HEK293 (cell line): Measurements from ENCODE around the gene SNTG2.

Experiments
- CTCF ChIA-PET: fragments of 350-600 bp; formaldehyde crosslinking; extraction: SDS; loops from one replicate; lab custom pipeline; 2021; ENCODE audit warnings: antibody characterized with exemption; lab: Yijun Ruan, JAX
- POLR2A ChIA-PET: fragments of 300-600 bp; formaldehyde crosslinking; extraction: SDS; loops from one replicate; lab custom pipeline; 2020; ENCODE audit warnings: antibody characterized with exemption, inconsistent platforms; lab: Yijun Ruan, JAX
- H3K27ac ChIP-seq: fragments of 200-500 bp; sonication (Bioruptor generic); 2 replicates; pipeline ENCODE4 v1.5.1; 2014; ENCODE audit warnings: low read depth, low read length, control low read depth, inconsistent platforms; ENCODE audit errors: extremely low read depth
- H3K36me3 ChIP-seq, 2 experiments: fragments of 200-500 bp in 1 of 2; sonication (Bioruptor generic) in 1 of 2; 1 replicate in 1 of 2; 2 replicates in 1 of 2; pipeline ENCODE4 v1.5.1; 2014 to 2017; ENCODE audit warnings: inconsistent platforms in 2 of 2, low read length in 2 of 2; ENCODE audit not compliant: control insufficient read depth in 2 of 2, insufficient read depth in 1 of 2
- H3K4me1 ChIP-seq: fragments of 200-500 bp; sonication (Bioruptor generic); 2 replicates; pipeline ENCODE4 v1.5.1; 2014; ENCODE audit warnings: mild to moderate bottlenecking, low read length, inconsistent platforms; ENCODE audit not compliant: control insufficient read depth, insufficient read depth
- H3K4me3 ChIP-seq: 2 replicates; pipeline ENCODE4 v1.5.1; 2011; ENCODE audit warnings: low read depth, mild to moderate bottlenecking, control low read depth, low read length, moderate library complexity
- H3K9me3 ChIP-seq: fragments of 200-500 bp; sonication (Bioruptor generic); 2 replicates; pipeline ENCODE4 v1.5.1; 2014; ENCODE audit warnings: low read depth, low read length, inconsistent platforms; ENCODE audit not compliant: control insufficient read depth, insufficient read depth
- MZF1 ChIP-seq: fragments of 450-650 bp; formaldehyde crosslinking; IDR thresholded peaks from 2 replicates; pipeline ENCODE4 v1.5.1; 2017; ENCODE audit warnings: missing biosample characterization, missing genetic modification characterization, borderline replicate concordance
- YY1 ChIP-seq: fragments of 450-650 bp; formaldehyde crosslinking; IDR thresholded peaks from 2 replicates; pipeline ENCODE4 v1.5.1; 2018; ENCODE audit warnings: missing biosample characterization, missing genetic modification characterization
- ZFP37 ChIP-seq: fragments of 450-650 bp; formaldehyde crosslinking; IDR thresholded peaks from 2 replicates; pipeline ENCODE4 v1.5.1; 2016; ENCODE audit warnings: missing biosample characterization, missing genetic modification characterization
- ZNF121 ChIP-seq: fragments of 450-650 bp; formaldehyde crosslinking; IDR thresholded peaks from 2 replicates; pipeline ENCODE4 v1.5.1; 2016; ENCODE audit warnings: missing biosample characterization, missing genetic modification characterization
- ZNF138 ChIP-seq: fragments of 450-650 bp; formaldehyde crosslinking; IDR thresholded peaks from 2 replicates; pipeline ENCODE4 v1.5.1; 2016; ENCODE audit warnings: missing biosample characterization, missing genetic modification characterization, borderline replicate concordance
- ZNF157 ChIP-seq: fragments of 450-650 bp; formaldehyde crosslinking; IDR thresholded peaks from 2 replicates; pipeline ENCODE4 v1.5.1; 2016; ENCODE audit warnings: missing biosample characterization, missing genetic modification characterization
- ZNF16 ChIP-seq: fragments of 450-650 bp; formaldehyde crosslinking; IDR thresholded peaks from 2 replicates; pipeline ENCODE4 v1.5.1; 2016; ENCODE audit warnings: low read depth, missing biosample characterization, missing genetic modification characterization
- ZNF214 ChIP-seq: fragments of 450-650 bp; formaldehyde crosslinking; IDR thresholded peaks from 2 replicates; pipeline ENCODE4 v1.5.1; 2017; ENCODE audit warnings: missing biosample characterization, mild to moderate bottlenecking, missing genetic modification characterization, borderline replicate concordance
- ZNF223 ChIP-seq: fragments of 450-650 bp; formaldehyde crosslinking; IDR thresholded peaks from 2 replicates; pipeline ENCODE4 v1.5.1; 2016; ENCODE audit warnings: missing biosample characterization, missing genetic modification characterization
- ZNF239 ChIP-seq: fragments of 450-650 bp; formaldehyde crosslinking; IDR thresholded peaks from 2 replicates; pipeline ENCODE4 v1.5.1; 2016; ENCODE audit warnings: missing biosample characterization, missing genetic modification characterization
- ZNF248 ChIP-seq: fragments of 450-650 bp; formaldehyde crosslinking; IDR thresholded peaks from 2 replicates; pipeline ENCODE4 v1.5.1; 2017; ENCODE audit warnings: missing biosample characterization, missing genetic modification characterization
- ZNF302 ChIP-seq: fragments of 450-650 bp; formaldehyde crosslinking; IDR thresholded peaks from 2 replicates; pipeline ENCODE4 v1.5.1; 2016; ENCODE audit warnings: missing biosample characterization, missing genetic modification characterization, low read depth
- ZNF335 ChIP-seq: fragments of 450-650 bp; formaldehyde crosslinking; conservative IDR thresholded peaks from 2 replicates; pipeline ENCODE4 v1.5.1; 2016; ENCODE audit warnings: missing biosample characterization, missing genetic modification characterization
- ZNF350 ChIP-seq: fragments of 450-650 bp; formaldehyde crosslinking; IDR thresholded peaks from 2 replicates; pipeline ENCODE4 v1.5.0; 2017; ENCODE audit warnings: missing biosample characterization, mild to moderate bottlenecking, missing genetic modification characterization
- ZNF37A ChIP-seq: fragments of 450-650 bp; IDR thresholded peaks from 2 replicates; pipeline ENCODE4 v1.5.1; 2018; ENCODE audit warnings: missing biosample characterization, missing genetic modification characterization
- ZNF416 ChIP-seq: fragments of 450-650 bp; formaldehyde crosslinking; IDR thresholded peaks from 2 replicates; pipeline ENCODE4 v1.5.1; 2016; ENCODE audit warnings: missing biosample characterization, missing genetic modification characterization
- ZNF510 ChIP-seq: fragments of 450-650 bp; formaldehyde crosslinking; IDR thresholded peaks from 2 replicates; pipeline ENCODE4 v1.5.1; 2018; ENCODE audit warnings: mild to moderate bottlenecking, missing genetic modification characterization, missing biosample characterization; ENCODE audit not compliant: insufficient replicate concordance
- ZNF549 ChIP-seq: fragments of 450-650 bp; IDR thresholded peaks from 2 replicates; pipeline ENCODE4 v1.5.1; 2018; ENCODE audit warnings: missing biosample characterization, missing genetic modification characterization, mild to moderate bottlenecking, inconsistent platforms, moderate library complexity
- ZNF571 ChIP-seq: fragments of 450-650 bp; formaldehyde crosslinking; IDR thresholded peaks from 2 replicates; pipeline ENCODE4 v1.5.0; 2017; ENCODE audit warnings: missing biosample characterization, missing genetic modification characterization
- ZNF654 ChIP-seq: fragments of 450-650 bp; formaldehyde crosslinking; IDR thresholded peaks from 2 replicates; pipeline ENCODE4 v1.5.1; 2016; ENCODE audit warnings: low read depth, missing biosample characterization, missing genetic modification characterization
- ZNF677 ChIP-seq: fragments of 450-650 bp; IDR thresholded peaks from 2 replicates; pipeline ENCODE4 v1.5.0; 2018; ENCODE audit warnings: missing biosample characterization, mild to moderate bottlenecking, missing genetic modification characterization, moderate library complexity
- ZNF785 ChIP-seq: fragments of 450-650 bp; formaldehyde crosslinking; IDR thresholded peaks from 2 replicates; pipeline ENCODE4 v1.5.1; 2016; ENCODE audit warnings: missing biosample characterization, missing genetic modification characterization
- ZNF791 ChIP-seq: fragments of 450-650 bp; formaldehyde crosslinking; IDR thresholded peaks from 2 replicates; pipeline ENCODE4 v1.5.1; 2016; ENCODE audit warnings: missing biosample characterization, missing genetic modification characterization
- ZNF792 ChIP-seq: fragments of 450-650 bp; formaldehyde crosslinking; IDR thresholded peaks from 2 replicates; pipeline ENCODE4 v1.5.1; 2016; ENCODE audit warnings: missing biosample characterization, missing genetic modification characterization
- ZNF837 ChIP-seq: fragments of 450-650 bp; formaldehyde crosslinking; IDR thresholded peaks from 2 replicates; pipeline ENCODE4 v1.5.1; 2016; ENCODE audit warnings: missing biosample characterization, missing genetic modification characterization
- ZNF843 ChIP-seq: fragments of 450-650 bp; formaldehyde crosslinking; IDR thresholded peaks from 2 replicates; pipeline ENCODE4 v1.5.1; 2016; ENCODE audit warnings: missing biosample characterization, missing genetic modification characterization
- TF ChIP-seq, protein P1 (sequence below): fragments of 450-650 bp; IDR thresholded peaks from 2 replicates; pipeline ENCODE4 v1.5.1; 2018; ENCODE audit warnings: missing biosample characterization, missing genetic modification characterization
- TF ChIP-seq, protein P2 (sequence below): fragments of 450-650 bp; formaldehyde crosslinking; IDR thresholded peaks from 2 replicates; pipeline ENCODE4 v1.5.1; 2016; ENCODE audit warnings: missing biosample characterization, missing genetic modification characterization
- TF ChIP-seq, protein P3 (sequence below): fragments of 450-650 bp; formaldehyde crosslinking; IDR thresholded peaks from 2 replicates; pipeline ENCODE4 v1.5.1; 2017; ENCODE audit warnings: missing biosample characterization, missing genetic modification characterization
- TF ChIP-seq, protein P4 (sequence below): fragments of 450-650 bp; formaldehyde crosslinking; IDR thresholded peaks from 2 replicates; pipeline ENCODE4 v1.5.1; 2016; ENCODE audit warnings: missing biosample characterization, missing genetic modification characterization, low read depth

The SNTG2 gene

DNA sequence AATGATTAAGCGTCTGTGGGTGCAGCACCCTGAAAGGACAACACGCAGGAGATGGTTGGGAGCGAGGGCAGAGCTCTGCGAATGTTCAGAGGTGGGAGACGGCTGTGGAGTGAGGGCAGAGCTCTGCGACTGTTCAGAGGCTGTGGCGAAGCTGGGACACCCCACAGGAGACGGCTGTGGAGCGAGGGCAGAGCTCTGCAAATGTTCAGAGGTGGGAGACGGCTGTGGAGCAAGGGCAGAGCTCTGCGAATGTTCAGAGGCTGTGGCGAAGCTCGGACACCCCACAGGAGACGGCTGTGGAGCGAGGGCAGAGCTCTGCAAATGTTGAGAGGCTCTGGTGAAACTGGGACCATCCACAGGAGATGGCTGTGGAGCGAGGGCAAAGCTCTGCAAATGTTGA is 40.0 kb upstream of the SNTG2 start:
- no peak overlapping the region for H3K4me3 ChIP-seq
- H3K36me3 ChIP-seq: no peaks in the 10 kb centered on the region
- ChIA-PET POLR2A (no interaction called here), CTCF (no interaction called here)
- no peak overlapping the region for H3K27ac ChIP-seq
- H3K9me3 ChIP-seq: no peaks in the 10 kb centered on the region
- TF ChIP-seq ZNF248: no peak
- no peak for TF ChIP-seq MZF1 (tag by site-specific recombination)
- TF ChIP-seq, protein P1, sequence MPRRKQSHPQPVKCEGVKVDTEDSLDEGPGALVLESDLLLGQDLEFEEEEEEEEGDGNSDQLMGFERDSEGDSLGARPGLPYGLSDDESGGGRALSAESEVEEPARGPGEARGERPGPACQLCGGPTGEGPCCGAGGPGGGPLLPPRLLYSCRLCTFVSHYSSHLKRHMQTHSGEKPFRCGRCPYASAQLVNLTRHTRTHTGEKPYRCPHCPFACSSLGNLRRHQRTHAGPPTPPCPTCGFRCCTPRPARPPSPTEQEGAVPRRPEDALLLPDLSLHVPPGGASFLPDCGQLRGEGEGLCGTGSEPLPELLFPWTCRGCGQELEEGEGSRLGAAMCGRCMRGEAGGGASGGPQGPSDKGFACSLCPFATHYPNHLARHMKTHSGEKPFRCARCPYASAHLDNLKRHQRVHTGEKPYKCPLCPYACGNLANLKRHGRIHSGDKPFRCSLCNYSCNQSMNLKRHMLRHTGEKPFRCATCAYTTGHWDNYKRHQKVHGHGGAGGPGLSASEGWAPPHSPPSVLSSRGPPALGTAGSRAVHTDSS (tag by site-specific recombination): no peak
- TF ChIP-seq ZNF239: no peak
- no peak for TF ChIP-seq ZFP37
- TF ChIP-seq ZNF785 (tag by site-specific recombination): no peak
- TF ChIP-seq, protein P2, sequence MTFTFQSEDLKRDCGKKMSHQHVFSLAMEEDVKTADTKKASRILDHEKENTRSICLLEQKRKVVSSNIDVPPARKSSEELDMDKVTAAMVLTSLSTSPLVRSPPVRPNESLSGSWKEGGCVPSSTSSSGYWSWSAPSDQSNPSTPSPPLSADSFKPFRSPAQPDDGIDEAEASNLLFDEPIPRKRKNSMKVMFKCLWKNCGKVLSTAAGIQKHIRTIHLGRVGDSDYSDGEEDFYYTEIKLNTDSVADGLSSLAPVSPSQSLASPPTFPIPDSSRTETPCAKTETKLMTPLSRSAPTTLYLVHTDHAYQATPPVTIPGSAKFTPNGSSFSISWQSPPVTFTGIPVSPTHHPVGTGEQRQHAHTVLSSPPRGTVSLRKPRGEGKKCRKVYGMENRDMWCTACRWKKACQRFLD (tag by site-specific recombination): no peak
- TF ChIP-seq ZNF37A (tag by site-specific recombination): no peak
- no peak for TF ChIP-seq ZNF223 (tag by site-specific recombination)
- TF ChIP-seq, protein P3, sequence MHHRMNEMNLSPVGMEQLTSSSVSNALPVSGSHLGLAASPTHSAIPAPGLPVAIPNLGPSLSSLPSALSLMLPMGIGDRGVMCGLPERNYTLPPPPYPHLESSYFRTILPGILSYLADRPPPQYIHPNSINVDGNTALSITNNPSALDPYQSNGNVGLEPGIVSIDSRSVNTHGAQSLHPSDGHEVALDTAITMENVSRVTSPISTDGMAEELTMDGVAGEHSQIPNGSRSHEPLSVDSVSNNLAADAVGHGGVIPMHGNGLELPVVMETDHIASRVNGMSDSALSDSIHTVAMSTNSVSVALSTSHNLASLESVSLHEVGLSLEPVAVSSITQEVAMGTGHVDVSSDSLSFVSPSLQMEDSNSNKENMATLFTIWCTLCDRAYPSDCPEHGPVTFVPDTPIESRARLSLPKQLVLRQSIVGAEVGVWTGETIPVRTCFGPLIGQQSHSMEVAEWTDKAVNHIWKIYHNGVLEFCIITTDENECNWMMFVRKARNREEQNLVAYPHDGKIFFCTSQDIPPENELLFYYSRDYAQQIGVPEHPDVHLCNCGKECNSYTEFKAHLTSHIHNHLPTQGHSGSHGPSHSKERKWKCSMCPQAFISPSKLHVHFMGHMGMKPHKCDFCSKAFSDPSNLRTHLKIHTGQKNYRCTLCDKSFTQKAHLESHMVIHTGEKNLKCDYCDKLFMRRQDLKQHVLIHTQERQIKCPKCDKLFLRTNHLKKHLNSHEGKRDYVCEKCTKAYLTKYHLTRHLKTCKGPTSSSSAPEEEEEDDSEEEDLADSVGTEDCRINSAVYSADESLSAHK (tag by site-specific recombination): no peak
- TF ChIP-seq ZNF350 (tag by site-specific recombination): no peak
- no peak for TF ChIP-seq ZNF16 (tag by site-specific recombination)
- no peak for TF ChIP-seq ZNF654 (tag by site-specific recombination)
- TF ChIP-seq ZNF571 (tag by site-specific recombination): no peak
- no peak for TF ChIP-seq ZNF157
- no peak for TF ChIP-seq ZNF837 (tag by site-specific recombination)
- no peaks in the 10 kb centered on the region for H3K4me1 ChIP-seq

DNA sequence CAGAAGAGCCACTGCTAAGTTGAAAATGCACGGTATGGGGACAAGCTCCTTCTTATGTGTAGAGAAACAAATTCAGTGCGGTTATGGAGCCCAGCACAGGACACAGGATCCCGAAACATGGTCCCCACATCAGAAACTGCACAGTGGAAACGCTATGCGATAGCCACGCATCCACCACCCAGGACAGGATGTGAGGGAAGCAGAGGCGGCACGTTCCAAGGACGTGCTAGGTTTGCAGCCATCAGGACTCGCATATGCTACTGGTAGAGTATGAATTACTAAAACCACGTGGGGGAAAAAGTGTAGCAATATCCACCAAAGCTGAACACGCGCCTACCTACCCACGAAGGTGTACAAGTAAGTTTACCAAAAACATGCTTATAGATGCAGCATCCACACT is 34.7 kb upstream of the SNTG2 start:
- H3K4me3 ChIP-seq: no peak overlapping the region
- no peak overlapping the region for H3K27ac ChIP-seq
- CTCF ChIA-PET: interaction anchor here (0.7 kb wide), 1 partner anchor 636 kb away, joined by 3 read pairs; no protein-coding TSS in a partner anchor
- no peaks in the 10 kb centered on the region for H3K9me3 ChIP-seq
- POLR2A ChIA-PET: no interaction called here
- H3K36me3 ChIP-seq: no peaks in the 10 kb centered on the region
- H3K4me1 ChIP-seq: no peaks in the 10 kb centered on the region
- no peak for TF ChIP-seq ZNF510 (tag by site-specific recombination)
- TF ChIP-seq ZNF335: no peak
- TF ChIP-seq, protein P4, sequence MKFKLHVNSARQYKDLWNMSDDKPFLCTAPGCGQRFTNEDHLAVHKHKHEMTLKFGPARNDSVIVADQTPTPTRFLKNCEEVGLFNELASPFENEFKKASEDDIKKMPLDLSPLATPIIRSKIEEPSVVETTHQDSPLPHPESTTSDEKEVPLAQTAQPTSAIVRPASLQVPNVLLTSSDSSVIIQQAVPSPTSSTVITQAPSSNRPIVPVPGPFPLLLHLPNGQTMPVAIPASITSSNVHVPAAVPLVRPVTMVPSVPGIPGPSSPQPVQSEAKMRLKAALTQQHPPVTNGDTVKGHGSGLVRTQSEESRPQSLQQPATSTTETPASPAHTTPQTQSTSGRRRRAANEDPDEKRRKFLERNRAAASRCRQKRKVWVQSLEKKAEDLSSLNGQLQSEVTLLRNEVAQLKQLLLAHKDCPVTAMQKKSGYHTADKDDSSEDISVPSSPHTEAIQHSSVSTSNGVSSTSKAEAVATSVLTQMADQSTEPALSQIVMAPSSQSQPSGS (tag by site-specific recombination): no peak
- no peak for TF ChIP-seq ZNF248
- TF ChIP-seq ZNF677 (tag by site-specific recombination): no peak
- no peak for TF ChIP-seq ZNF791
- no peak for TF ChIP-seq ZNF549 (tag by site-specific recombination)
- TF ChIP-seq ZNF416: no peak
- no peak for TF ChIP-seq ZNF843 (tag by site-specific recombination)
- no peak for TF ChIP-seq ZNF138 (tag by site-specific recombination)
- no peak for TF ChIP-seq ZNF214
- TF ChIP-seq ZNF571 (tag by site-specific recombination): no peak
- TF ChIP-seq YY1 (tag by site-specific recombination): no peak
- no peak for TF ChIP-seq ZNF350 (tag by site-specific recombination)
- TF ChIP-seq ZNF792 (tag by site-specific recombination): no peak
- TF ChIP-seq ZNF302: no peak
- TF ChIP-seq ZNF121 (tag by site-specific recombination): no peak
